VCaP (cell line): ENCODE results near the gene ZC3H15.

Source experiments
- H3K27ac ChIP-seq: fragments of 450-650 bp; 2 replicates; pipeline ENCODE4 v1.5.1; 2017
- TF ChIP-seq, protein P1 (sequence below): fragments of 450-650 bp; conservative IDR thresholded peaks from 2 replicates; pipeline ENCODE4 v1.5.1; 2017; ENCODE audit warnings: mild to moderate bottlenecking, moderate library complexity

ZC3H15 gene

DNA sequence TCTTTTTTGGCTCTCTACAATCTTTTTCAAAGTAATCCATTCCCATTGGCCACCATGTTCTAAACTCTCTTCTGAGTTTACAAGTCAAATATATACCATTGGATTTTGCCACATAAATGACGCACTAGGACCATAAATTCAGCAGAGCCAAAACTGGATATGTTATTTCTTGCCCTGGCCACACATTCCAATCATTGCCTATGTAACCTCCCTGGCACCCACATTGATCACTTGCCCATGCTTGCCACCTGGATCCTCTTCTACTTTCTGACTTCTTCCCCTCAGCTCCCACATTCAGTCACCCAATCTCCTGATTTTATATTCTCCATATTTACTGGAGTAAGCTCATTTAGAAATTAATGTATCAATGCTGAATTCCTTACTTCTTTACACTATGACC lies 5.1 kb upstream of the ZC3H15 start:
- no peak overlapping the region for H3K27ac ChIP-seq
- TF ChIP-seq, protein P1, sequence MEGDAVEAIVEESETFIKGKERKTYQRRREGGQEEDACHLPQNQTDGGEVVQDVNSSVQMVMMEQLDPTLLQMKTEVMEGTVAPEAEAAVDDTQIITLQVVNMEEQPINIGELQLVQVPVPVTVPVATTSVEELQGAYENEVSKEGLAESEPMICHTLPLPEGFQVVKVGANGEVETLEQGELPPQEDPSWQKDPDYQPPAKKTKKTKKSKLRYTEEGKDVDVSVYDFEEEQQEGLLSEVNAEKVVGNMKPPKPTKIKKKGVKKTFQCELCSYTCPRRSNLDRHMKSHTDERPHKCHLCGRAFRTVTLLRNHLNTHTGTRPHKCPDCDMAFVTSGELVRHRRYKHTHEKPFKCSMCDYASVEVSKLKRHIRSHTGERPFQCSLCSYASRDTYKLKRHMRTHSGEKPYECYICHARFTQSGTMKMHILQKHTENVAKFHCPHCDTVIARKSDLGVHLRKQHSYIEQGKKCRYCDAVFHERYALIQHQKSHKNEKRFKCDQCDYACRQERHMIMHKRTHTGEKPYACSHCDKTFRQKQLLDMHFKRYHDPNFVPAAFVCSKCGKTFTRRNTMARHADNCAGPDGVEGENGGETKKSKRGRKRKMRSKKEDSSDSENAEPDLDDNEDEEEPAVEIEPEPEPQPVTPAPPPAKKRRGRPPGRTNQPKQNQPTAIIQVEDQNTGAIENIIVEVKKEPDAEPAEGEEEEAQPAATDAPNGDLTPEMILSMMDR: no peak

DNA sequence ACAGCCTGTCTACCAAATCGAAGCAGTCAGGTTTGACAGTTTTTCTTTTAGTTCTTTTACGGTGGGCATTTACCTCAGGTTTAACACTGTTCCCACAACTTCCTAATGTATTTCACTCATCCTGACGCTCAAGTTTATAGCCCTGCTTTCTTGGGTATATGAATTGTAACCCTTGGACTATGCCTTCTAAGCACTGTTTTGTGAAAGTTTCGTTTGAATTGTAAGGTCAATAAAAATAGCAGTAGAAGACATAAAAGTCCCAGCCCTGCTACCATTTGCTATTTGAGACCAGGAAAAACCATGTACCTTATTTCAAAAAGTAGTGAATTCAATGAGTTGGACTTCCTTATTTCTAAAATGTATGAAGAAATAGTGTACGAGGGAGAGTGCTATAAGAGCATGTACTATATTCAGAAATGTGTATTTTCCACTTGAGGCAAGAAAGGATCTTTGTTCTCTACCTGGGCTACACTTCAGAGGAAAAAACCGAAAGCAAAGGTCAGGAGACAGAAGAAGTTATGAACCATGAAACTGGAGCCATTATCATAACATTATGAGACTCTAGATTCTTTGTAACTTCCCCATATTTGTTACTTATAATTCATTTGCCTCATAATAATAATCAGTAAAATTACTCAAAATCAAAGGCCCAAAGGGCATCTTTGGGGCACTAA lies 1.9 kb upstream of the ZC3H15 start:
- TF ChIP-seq, protein P1: no peak
- H3K27ac ChIP-seq: no peak overlapping the region

DNA sequence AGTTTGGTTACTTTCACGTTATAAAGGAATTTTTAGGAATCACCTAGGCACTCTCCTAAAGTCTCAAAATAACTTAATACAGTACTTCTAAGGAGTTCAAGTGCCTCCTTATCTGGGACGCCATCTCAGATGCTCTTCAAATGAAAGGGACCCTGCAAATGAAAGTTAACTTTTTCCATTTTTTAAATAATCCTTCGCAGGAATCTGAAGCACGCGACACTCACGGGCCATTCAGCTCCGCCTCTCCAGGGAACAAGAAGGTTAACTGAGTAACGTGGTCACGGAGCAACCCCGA lies 537 bp upstream of the ZC3H15 start:
- TF ChIP-seq, protein P1: no peak
- peak overlapping the region; percentile 88 for H3K27ac ChIP-seq

DNA sequence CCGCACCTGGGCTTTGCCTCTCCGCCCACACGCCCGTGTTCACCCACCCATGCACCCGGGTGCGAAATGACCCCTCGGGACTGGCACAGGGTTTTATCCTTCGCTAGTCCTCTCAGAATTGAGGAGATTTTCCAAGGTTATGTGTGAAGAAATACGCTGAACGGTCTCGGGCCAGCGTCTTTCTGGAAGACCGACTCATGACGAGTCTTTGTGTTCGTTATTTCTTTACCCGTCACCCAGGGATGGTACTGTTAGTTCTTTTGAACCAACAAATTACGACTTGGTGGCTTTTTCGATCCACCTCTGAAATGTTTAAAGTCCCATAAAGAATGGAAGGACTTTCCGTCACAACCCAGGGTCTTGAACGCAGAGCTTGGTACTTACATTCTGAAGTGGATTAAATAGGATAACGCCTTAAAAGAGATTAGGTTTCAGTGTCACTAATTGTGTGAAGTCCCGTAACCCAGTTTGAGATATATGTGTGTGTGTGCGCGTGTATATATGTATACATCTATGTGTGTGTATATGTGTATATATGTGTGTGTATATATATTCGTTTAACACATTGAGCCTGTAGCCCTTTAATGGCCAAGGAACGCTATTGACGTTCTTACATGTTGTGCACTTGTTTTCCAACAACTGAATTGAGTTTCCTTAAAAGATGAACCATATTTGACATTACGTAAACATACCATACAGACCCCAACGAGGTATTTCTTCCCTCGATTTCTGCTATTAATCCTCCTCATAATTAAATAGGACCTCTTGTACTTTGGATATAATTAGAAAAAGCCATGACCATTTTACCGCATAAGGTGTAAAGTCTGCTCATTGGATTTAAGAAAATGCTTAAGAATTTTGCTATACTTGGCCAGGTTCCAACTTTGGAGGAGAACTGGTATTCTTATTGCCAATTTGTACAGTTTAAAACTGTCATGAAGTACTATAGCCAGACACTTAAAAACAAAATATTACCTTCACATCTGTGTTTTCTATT lies 889 bp downstream of the ZC3H15 start:
- H3K27ac ChIP-seq: peak overlapping the region; percentile 88
- TF ChIP-seq, protein P1: no peak

DNA sequence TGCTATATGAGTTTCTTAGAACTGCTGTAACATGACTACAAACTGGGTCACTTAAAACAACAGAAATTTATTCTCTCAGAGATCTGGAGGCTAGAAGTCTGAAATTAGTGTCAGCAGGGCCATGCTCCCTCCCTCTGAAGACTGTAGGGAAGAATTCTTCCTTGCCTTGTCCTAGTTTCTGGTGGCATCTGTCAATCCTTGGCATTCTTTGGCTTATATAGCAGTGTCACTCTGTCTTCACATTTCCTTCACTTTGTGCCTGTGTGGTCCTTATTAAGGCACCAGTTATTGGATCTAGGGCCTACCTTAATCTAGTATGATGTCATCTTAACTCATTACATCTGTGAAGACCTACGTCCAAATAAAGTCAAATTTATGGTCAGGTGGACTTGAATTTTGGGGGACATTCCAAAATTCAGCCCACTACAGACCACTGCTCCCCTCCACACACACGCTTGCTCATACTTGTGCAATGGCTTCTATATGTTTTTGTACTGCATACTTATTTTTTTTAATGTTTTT lies 7.6 kb downstream of the ZC3H15 start:
- no peak overlapping the region for H3K27ac ChIP-seq

DNA sequence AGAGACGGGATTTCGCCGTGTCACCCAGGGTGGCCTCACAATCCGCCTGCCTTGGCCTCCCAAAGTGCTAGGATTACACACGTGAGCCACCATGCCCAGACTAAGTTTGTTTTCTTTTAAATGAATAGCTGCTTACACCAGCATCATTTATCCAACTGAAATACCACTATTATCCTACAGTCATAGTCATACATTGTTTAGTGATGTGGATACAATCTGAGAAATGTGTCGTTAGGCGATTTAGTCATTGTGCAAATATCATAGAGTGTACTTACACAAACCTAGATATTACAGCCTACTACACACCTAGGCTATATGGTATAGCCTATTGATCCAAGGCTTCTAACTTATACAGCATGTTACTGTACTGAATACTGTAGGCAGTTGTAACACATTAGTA lies 10.3 kb downstream of the ZC3H15 start:
- no peak overlapping the region for H3K27ac ChIP-seq
- TF ChIP-seq, protein P1: no peak

More for the DNA sequence above, 7.6 kb downstream of the ZC3H15 start:
- TF ChIP-seq, protein P1: no peak

DNA sequence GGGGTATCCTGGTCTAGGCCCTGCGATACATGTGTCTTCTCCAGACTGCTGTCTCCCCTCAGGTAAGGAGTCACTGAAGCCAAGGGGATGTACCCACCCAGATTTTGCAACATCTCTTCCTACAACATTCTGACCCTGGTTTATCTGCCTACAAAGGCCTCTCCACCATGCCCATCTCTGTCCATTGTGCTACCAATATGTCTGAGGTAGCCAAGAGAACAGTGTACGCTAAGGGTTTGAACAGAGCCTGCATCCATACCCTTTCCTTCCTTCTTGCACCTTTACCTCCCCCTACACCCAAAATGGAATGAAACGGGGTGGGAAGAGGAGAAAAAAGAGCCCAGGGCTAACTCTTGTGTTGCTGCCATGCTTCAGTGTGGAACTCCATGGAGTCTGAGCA lies 11.9 kb downstream of the ZC3H15 start:
- H3K27ac ChIP-seq: no peak overlapping the region
- TF ChIP-seq, protein P1: no peak
